ENCODE measurements around the gene COL8A1.
"Not testable (repeated sequence)": the region's sequence is repeated elsewhere in the genome, so short reads cannot be mapped to it uniquely, and the experiment has no call there.

Gene COL8A1

DNA sequence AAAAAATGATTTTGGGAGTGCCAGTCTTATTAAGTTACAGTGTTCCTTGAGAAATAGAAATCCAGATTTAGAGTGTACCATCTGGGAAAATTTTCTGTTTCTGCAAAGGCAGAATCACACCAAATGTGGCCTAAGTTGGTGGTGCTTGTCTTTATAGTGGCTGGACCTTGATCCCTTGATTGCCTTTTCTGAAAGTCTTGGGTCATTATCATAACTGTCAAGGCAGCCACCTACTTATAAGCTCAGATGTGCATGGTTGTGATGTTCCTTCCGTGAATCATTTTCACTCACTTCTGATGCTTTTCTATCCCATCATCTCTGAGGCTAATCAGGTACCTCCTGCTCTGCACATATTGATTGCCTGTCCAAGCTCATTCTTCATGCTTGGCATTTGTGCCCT lies 199.3 kb downstream of the COL8A1 start:
- Histone ChIP-seq H2AFZ (ENCODE audit: low read length) (no peak overlapping the region), H3K27ac (ENCODE audit: low read length) (no peak overlapping the region), H3K36me3 (replicated peaks; ENCODE audit: insufficient read depth, low read length) (no peaks in the 10 kb centered on the region)

GRCh38 chr3:99838755-99839154 lies 200.4 kb downstream of the COL8A1 start:
- H3K9me2 ChIP-seq (replicated peaks; ENCODE audit: insufficient read depth, low read length), result no peaks in the 10 kb centered on the region

More for the DNA sequence above, 199.3 kb downstream of the COL8A1 start:
- H3K4me3 ChIP-seq (ENCODE audit: low read length), result no peak overlapping the region
- 0 out of 2 replicates have a peak, but pooled peaks cover 6% of the 10 kb centered on the region for H4K20me1 ChIP-seq (ENCODE audit: insufficient read depth, low read length)
- no peaks in the 10 kb centered on the region for H3K9me2 ChIP-seq (replicated peaks; ENCODE audit: insufficient read depth, low read length)
- no peaks in the 10 kb centered on the region for H3K27me3 ChIP-seq (replicated peaks; ENCODE audit: insufficient read depth, low read length)
- TF ChIP-seq CTCF (IDR thresholded peaks at IDR 0.05; ENCODE audit: low read length), result no peak
- H3K79me2 ChIP-seq (ENCODE audit: low read length), result peaks cover 50% of the 10 kb centered on the region
- H3F3A ChIP-seq (ENCODE audit: insufficient read depth, low read length), result no peaks in the 10 kb centered on the region
- DNase-seq, result no peak
- no peaks in the 10 kb centered on the region for H3K9me3 ChIP-seq (replicated peaks; ENCODE audit: insufficient read depth, low read length)
- no peak overlapping the region for H3K4me2 ChIP-seq (ENCODE audit: low read depth, low read length)
- no peaks in the 10 kb centered on the region for H3K4me1 ChIP-seq (ENCODE audit: low read length)
- no peak overlapping the region for H3K9ac ChIP-seq (ENCODE audit: low read length)

GRCh38 chr3:99839613-99840012 lies 201.2 kb downstream of the COL8A1 start:
- H3K79me2 ChIP-seq (ENCODE audit: low read length), result peaks cover 43% of the 10 kb centered on the region

More at GRCh38 chr3:99838755-99839154, 200.4 kb downstream of the COL8A1 start:
- DNase-seq, result no peak
- Histone ChIP-seq H3K27ac (ENCODE audit: low read length) (no peak overlapping the region), H3K79me2 (ENCODE audit: low read length) (peaks cover 45% of the 10 kb centered on the region), H3K4me3 (ENCODE audit: low read length) (no peak overlapping the region), H3K4me2 (ENCODE audit: low read depth, low read length) (no peak overlapping the region), H3K9ac (ENCODE audit: low read length) (no peak overlapping the region), H3K9me3 (replicated peaks; ENCODE audit: insufficient read depth, low read length) (no peaks in the 10 kb centered on the region), H3F3A (ENCODE audit: insufficient read depth, low read length) (no peaks in the 10 kb centered on the region), H4K20me1 (ENCODE audit: insufficient read depth, low read length) (0 out of 2 replicates have a peak, but pooled peaks cover 7% of the 10 kb centered on the region), H3K4me1 (ENCODE audit: low read length) (no peaks in the 10 kb centered on the region), H3K27me3 (replicated peaks; ENCODE audit: insufficient read depth, low read length) (no peaks in the 10 kb centered on the region), H2AFZ (ENCODE audit: low read length) (no peak overlapping the region), H3K36me3 (replicated peaks; ENCODE audit: insufficient read depth, low read length) (no peaks in the 10 kb centered on the region)
- no peak for TF ChIP-seq CTCF (IDR thresholded peaks at IDR 0.05; ENCODE audit: low read length)
- no peak for TF ChIP-seq EZH2 (optimal IDR thresholded peaks at IDR 0.05; ENCODE audit: low read depth, low read length)
- no peak for TF ChIP-seq EZH2phosphoT487 (IDR thresholded peaks at IDR 0.05; ENCODE audit: low read length)

DNA sequence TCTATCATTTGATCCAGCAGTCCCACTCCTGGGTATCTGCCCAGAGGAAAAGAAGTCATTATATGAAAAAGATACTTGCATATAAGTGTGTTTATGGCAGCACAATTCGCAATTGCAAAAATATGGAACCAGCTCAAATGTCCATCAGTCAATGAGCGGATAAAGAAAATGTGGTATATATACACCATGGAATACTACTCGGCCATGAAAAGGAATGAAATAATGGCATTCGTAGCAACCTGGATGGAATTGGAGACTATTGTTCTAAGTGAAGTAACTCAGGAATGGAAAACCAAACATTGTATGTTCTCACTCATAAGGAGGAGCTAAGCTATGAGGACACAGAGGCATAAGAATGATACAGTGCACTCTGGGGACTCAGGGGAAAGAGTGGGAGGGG lies 203.6 kb downstream of the COL8A1 start:
- not testable (repeated sequence) for H4K20me1 ChIP-seq (ENCODE audit: insufficient read depth, low read length); H3K9ac ChIP-seq (ENCODE audit: low read length); H3K4me2 ChIP-seq (ENCODE audit: low read depth, low read length); H3K36me3 ChIP-seq (replicated peaks; ENCODE audit: insufficient read depth, low read length); H3K9me3 ChIP-seq (replicated peaks; ENCODE audit: insufficient read depth, low read length); H3K27ac ChIP-seq (ENCODE audit: low read length); H3K4me1 ChIP-seq (ENCODE audit: low read length); H3K9me2 ChIP-seq (replicated peaks; ENCODE audit: insufficient read depth, low read length); DNase-seq; H3F3A ChIP-seq (ENCODE audit: insufficient read depth, low read length); H2AFZ ChIP-seq (ENCODE audit: low read length); H3K27me3 ChIP-seq (replicated peaks; ENCODE audit: insufficient read depth, low read length); H3K4me3 ChIP-seq (ENCODE audit: low read length)
- H3K79me2 ChIP-seq (ENCODE audit: low read length), result peaks cover 32% of the 10 kb centered on the region

More at GRCh38 chr3:99839613-99840012, 201.2 kb downstream of the COL8A1 start:
- TF ChIP-seq EZH2phosphoT487 (IDR thresholded peaks at IDR 0.05; ENCODE audit: low read length), result no peak
- no peak for TF ChIP-seq EZH2 (optimal IDR thresholded peaks at IDR 0.05; ENCODE audit: low read depth, low read length)
- no peak for TF ChIP-seq CTCF (IDR thresholded peaks at IDR 0.05; ENCODE audit: low read length)
- DNase-seq, result no peak
- H3K9me3 ChIP-seq (replicated peaks; ENCODE audit: insufficient read depth, low read length), result no peaks in the 10 kb centered on the region
- no peak overlapping the region for H3K4me3 ChIP-seq (ENCODE audit: low read length)
- no peaks in the 10 kb centered on the region for H3K27me3 ChIP-seq (replicated peaks; ENCODE audit: insufficient read depth, low read length)
- no peaks in the 10 kb centered on the region for H3K36me3 ChIP-seq (replicated peaks; ENCODE audit: insufficient read depth, low read length)
- no peak overlapping the region for H3K4me2 ChIP-seq (ENCODE audit: low read depth, low read length)
- 0 out of 2 replicates have a peak, but pooled peaks cover 7% of the 10 kb centered on the region for H4K20me1 ChIP-seq (ENCODE audit: insufficient read depth, low read length)
- H3K9ac ChIP-seq (ENCODE audit: low read length), result no peak overlapping the region
- H3K9me2 ChIP-seq (replicated peaks; ENCODE audit: insufficient read depth, low read length), result no peaks in the 10 kb centered on the region
- no peaks in the 10 kb centered on the region for H3F3A ChIP-seq (ENCODE audit: insufficient read depth, low read length)
- H2AFZ ChIP-seq (ENCODE audit: low read length), result no peak overlapping the region
- H3K4me1 ChIP-seq (ENCODE audit: low read length), result no peaks in the 10 kb centered on the region
- no peak overlapping the region for H3K27ac ChIP-seq (ENCODE audit: low read length)
